HepG2 (cell line): Measurements from ENCODE around the gene CAPN2. TPM values are rescaled to one million over a fixed set of nuclear protein-coding genes. Genes with fewer than 3 reads are reported as not detected.

Source experiments
- ATAC-seq: fragments of 200-7000 bp; cut with Tn5 transposase; 3 replicates; pipeline ENCODE4 v1.9.1; 2020; ENCODE audit warnings: mild to moderate bottlenecking, moderate library complexity
- BruUV-seq: library from RNA; stranded (reverse); fragments of 400-500 nt; replicated peaks from 2 replicates; lab custom pipeline; 2021; lab: Mats Ljungman, UMichigan
- CTCF ChIA-PET: fragments of 300-600 bp; formaldehyde crosslinking; extraction: SDS; loops from one replicate; lab custom pipeline; 2021; ENCODE audit warnings: low total read pairs, inconsistent platforms, low intra/inter-chr PET ratio; lab: Yijun Ruan, JAX
- POLR2A ChIA-PET: fragments of 350-600 bp; sonication (Branson Sonifier 250); formaldehyde crosslinking; loops from one replicate; lab custom pipeline; 2020; ENCODE audit warnings: antibody characterized with exemption, inconsistent platforms; lab: Yijun Ruan, JAX
- DNase-seq: peaks from one replicate; pipeline ENCODE4 v3.0.0-alpha.2; 2015; ENCODE audit warnings: low spot score
- FAIRE-seq: peaks from 3 replicates; lab custom pipeline; 2011; peaks lifted over from hg19 to GRCh38; lab: Jason Lieb, UNC
- H2AFZ ChIP-seq: one replicate; pipeline ENCODE4 v1.6.1; 2011; ENCODE audit warnings: low read length, inconsistent platforms
- H3K27ac ChIP-seq: fragments of 300-600 bp; 3 replicates; pipeline ENCODE4 v1.8.0; 2011; ENCODE audit warnings: mixed run types, mild to moderate bottlenecking, mixed read lengths, low read length, inconsistent platforms; ENCODE audit not compliant: insufficient read depth; ENCODE audit errors: extremely low read length
- H3K27me3 ChIP-seq, 2 experiments: fragments of 200-600 bp in 1 of 2; 2 replicates in 1 of 2; 3 replicates in 1 of 2; pipeline versions ENCODE4 v1.6.0 to v1.8.0; 2011; ENCODE audit warnings: low read length in 2 of 2, mild to moderate bottlenecking in 2 of 2, moderate library complexity in 2 of 2, inconsistent platforms in 1 of 2; ENCODE audit not compliant: insufficient read depth in 2 of 2, control insufficient read depth in 1 of 2
- H3K36me3 ChIP-seq, 2 experiments: fragments of 200-600 bp in 1 of 2; replicated peaks in 1 of 2; 2 replicates in 1 of 2; 3 replicates in 1 of 2; pipeline versions ENCODE4 v1.5.1 to v1.8.0; 2011; ENCODE audit warnings: low read length in 2 of 2, inconsistent platforms in 1 of 2; ENCODE audit not compliant: insufficient read depth in 2 of 2, control insufficient read depth in 1 of 2
- H3K4me1 ChIP-seq: 2 replicates; pipeline ENCODE4 v1.5.1; 2012; ENCODE audit warnings: low read length, inconsistent platforms; ENCODE audit not compliant: insufficient read depth
- H3K4me2 ChIP-seq: 2 replicates; pipeline ENCODE4 v1.6.0; 2011; ENCODE audit warnings: low read depth, low read length, inconsistent platforms
- H3K4me3 ChIP-seq, 3 experiments: fragments of 200-600 bp in 1 of 3; sonication (generic), shearing (Covaris generic) in 1 of 3; replicated peaks in 1 of 3; 2 replicates each; pipeline ENCODE4 v1.5.1; 2011 to 2016; ENCODE audit warnings: low read length in 3 of 3, inconsistent platforms in 2 of 3, low read depth in 2 of 3, mild to moderate bottlenecking in 2 of 3, control low read depth in 1 of 3, mixed read lengths in 1 of 3; ENCODE audit not compliant: insufficient read depth in 1 of 3
- H3K79me2 ChIP-seq: one replicate; pipeline ENCODE4 v1.6.1; 2011; ENCODE audit warnings: low read length, inconsistent platforms; ENCODE audit not compliant: insufficient read depth
- H3K9ac ChIP-seq: 2 replicates; pipeline ENCODE4 v1.6.0; 2011; ENCODE audit warnings: mild to moderate bottlenecking, low read depth, low read length, inconsistent platforms; ENCODE audit not compliant: insufficient read depth
- H3K9me3 ChIP-seq: 2 replicates; pipeline ENCODE4 v1.5.1; 2012; ENCODE audit warnings: mild to moderate bottlenecking, low read length
- H4K20me1 ChIP-seq: 2 replicates; pipeline ENCODE4 v1.6.0; 2011; ENCODE audit warnings: inconsistent platforms, mild to moderate bottlenecking, low read length, moderate library complexity; ENCODE audit not compliant: insufficient read depth
- BCL6 ChIP-seq: IDR thresholded peaks from 2 replicates; pipeline ENCODE4 v1.6.1; 2016; ENCODE audit warnings: missing genetic modification reagents, missing compliant biosample characterization
- HDAC2 ChIP-seq: sonication (generic); formaldehyde crosslinking; IDR thresholded peaks from 2 replicates; pipeline ENCODE4 v1.4.0; 2020; ENCODE audit warnings: missing genetic modification reagents
- HHEX ChIP-seq: IDR thresholded peaks from 2 replicates; pipeline ENCODE4 v1.6.1; 2016; ENCODE audit warnings: control low read depth
- HOXA3 ChIP-seq: sonication (generic); formaldehyde crosslinking; IDR thresholded peaks from 2 replicates; pipeline ENCODE4 v1.5.0; 2020; ENCODE audit warnings: missing genetic modification reagents
- KDM2A ChIP-seq: sonication (generic); formaldehyde crosslinking; IDR thresholded peaks from 2 replicates; pipeline ENCODE4 v1.4.0; 2020; ENCODE audit warnings: low read depth, missing genetic modification reagents, borderline replicate concordance
- PHF21A ChIP-seq: sonication (generic); formaldehyde crosslinking; IDR thresholded peaks from 2 replicates; pipeline ENCODE4 v1.5.0; 2020; ENCODE audit warnings: mild to moderate bottlenecking, missing genetic modification reagents
- REPIN1 ChIP-seq: sonication (generic); formaldehyde crosslinking; IDR thresholded peaks from 2 replicates; pipeline ENCODE4 v1.8.0; 2022; ENCODE audit warnings: missing genetic modification reagents, low read depth, mild to moderate bottlenecking, borderline replicate concordance
- TCF7 ChIP-seq: sonication (generic); IDR thresholded peaks from 2 replicates; pipeline ENCODE4 v1.6.1; 2016; ENCODE audit warnings: antibody characterized with exemption, low read depth
- TFAP4 ChIP-seq: sonication (generic); IDR thresholded peaks from 2 replicates; pipeline ENCODE4 v1.6.1; 2016; ENCODE audit warnings: low read depth, borderline replicate concordance
- TRIM22 ChIP-seq: fragments of 450-650 bp; IDR thresholded peaks from 2 replicates; pipeline ENCODE4 v1.6.1; 2017
- ZEB1 ChIP-seq: IDR thresholded peaks from 2 replicates; pipeline ENCODE4 v1.6.1; 2012; ENCODE audit warnings: mild to moderate bottlenecking, low read depth, inconsistent platforms; ENCODE audit not compliant: insufficient replicate concordance
- ZNF230 ChIP-seq: sonication (generic); formaldehyde crosslinking; IDR thresholded peaks from 2 replicates; pipeline ENCODE4 v1.4.0; 2020; ENCODE audit warnings: mild to moderate bottlenecking, missing genetic modification reagents
- ZNF274 ChIP-seq: sonication (generic); formaldehyde crosslinking; IDR thresholded peaks from 2 replicates; pipeline ENCODE4 v1.5.1; 2020; ENCODE audit warnings: mild to moderate bottlenecking, missing genetic modification reagents
- ZNF614 ChIP-seq: IDR thresholded peaks from 2 replicates; pipeline ENCODE4 v1.6.1; 2018; ENCODE audit warnings: missing biosample characterization, missing genetic modification reagents, inconsistent platforms, borderline replicate concordance
- ZNF672 ChIP-seq: sonication (generic); formaldehyde crosslinking; IDR thresholded peaks from 2 replicates; pipeline ENCODE4 v1.8.1; 2022; ENCODE audit warnings: missing genetic modification reagents
- ZNF687 ChIP-seq: sonication (generic); formaldehyde crosslinking; IDR thresholded peaks from 2 replicates; pipeline ENCODE4 v1.5.1; 2020; ENCODE audit warnings: mild to moderate bottlenecking, missing genetic modification reagents, moderate library complexity
- ZSCAN5A ChIP-seq: sonication (generic); formaldehyde crosslinking; IDR thresholded peaks from 2 replicates; pipeline ENCODE4 v1.8.0; 2022; ENCODE audit warnings: mild to moderate bottlenecking, missing genetic modification reagents, borderline replicate concordance
- WGBS: methylation state at CpG from one replicate; pipeline ENCODE4 v1.1.6; 2017; ENCODE audit warnings: low lambda C conversion rate; 5-methylcytosine and 5-hydroxymethylcytosine counted together
- in situ Hi-C: cut with HindIII; loops from 2 replicates; pipeline ENCODE4 v1.10.0; 2017; ENCODE audit warnings: low pct_unique_long_range_greater_than_20kb; ENCODE audit not compliant: extremely low pct_ligation_motif_present
- intact Hi-C: fragments of 100-400 bp; cut with micrococcal nuclease; formaldehyde crosslinking; loops from one replicate; pipeline ENCODE4 v1.10.0; 2022; ENCODE audit not compliant: unreplicated experiment
- polyA plus RNA-seq, 8 experiments: library from polyadenylated mRNA; depleted of rRNA in 3 of 8; stranded (reverse) in 7 of 8; unstranded in 1 of 8; fragments of >200 nt; fragmentation: Illumina TruSeq in 4 of 8; extraction: Trizol in 4 of 8; gene quantifications; 2 replicates each; pipeline versions ENCODE4 v1.2.1 to v1.2.3, GENCODE V29; 2011 to 2016; ENCODE audit warnings: low read depth in 4 of 8, missing spikeins in 1 of 8, mixed read lengths in 1 of 8; ENCODE audit not compliant: insufficient read depth in 1 of 8
- total RNA-seq, 5 experiments: library from RNA; depleted of rRNA; stranded (reverse); fragments of >200 nt; fragmentation: Illumina TruSeq; extraction: Trizol; gene quantifications; 2 replicates each; pipeline ENCODE4 v1.2.3, GENCODE V29; 2016; ENCODE audit warnings: low read depth in 1 of 5

CAPN2 gene
- total and polyA plus RNA-seq, 2 of the 13 experiments (the other 11 are each of a cell fraction or from before 2014, with no cell fraction given): 6.2 to 7.4 TPM

- Histone ChIP-seq H3K9me3 (no peaks in the 10 kb centered on the region), H2AFZ (no peak overlapping the region), H3K27ac (peak overlapping the region; percentile 40), H3K79me2 (no peaks in the 10 kb centered on the region), H3K36me3 (no peaks in the 10 kb centered on the region), H3K9ac (peak overlapping the region; percentile 55), H3K27me3 (no peaks in the 10 kb centered on the region), H3K4me3 (peak overlapping the region in 2 of 3 experiments; percentile 20 to 53; a peak in 3 of 6 replicates), H4K20me1 (no peaks in the 10 kb centered on the region), H3K4me2 (peak overlapping the region; percentile 82), H3K4me1 (peaks cover 28% of the 10 kb centered on the region)
- in situ Hi-C loops (no loop called here), intact Hi-C loops (no loop called here)
- ATAC-seq: peak; percentile 59
- FAIRE-seq: no peak
- CTCF ChIA-PET: no interaction called here
- POLR2A ChIA-PET: interaction anchor here (1.0 to 2.2 kb wide), 5 partner anchors 9 to 227 kb away, joined by 3 to 15 read pairs (median 5); partner anchors contain the start of gene TP53BP2
- TSS peak; percentile 79 for BruUV-seq
- DNase-seq: peak; percentile 64
- WGBS: 22% methylated on average over 4 of the region's 7 CpGs
- TF ChIP-seq HDAC2 (CRISPR knock-in tag): no peak
- TF ChIP-seq ZSCAN5A: no peak
- TF ChIP-seq HHEX: peak; percentile 64
- no peak for TF ChIP-seq ZNF672 (CRISPR knock-in tag)
- peak; percentile 27; the same call in 1 of the 2 replicates for TF ChIP-seq PHF21A (CRISPR knock-in tag)
- TF ChIP-seq ZEB1: peak; percentile 39
- TF ChIP-seq TFAP4: peak; percentile 33; the same call in 1 of the 2 replicates
- no peak for TF ChIP-seq ZNF274 (CRISPR knock-in tag)
- TF ChIP-seq ZNF614 (CRISPR knock-in tag): 0 out of 2 replicates have a peak, but pooled peaks have one; percentile 17
- 0 out of 2 replicates have a peak, but pooled peaks have one; percentile 2 for TF ChIP-seq REPIN1 (CRISPR knock-in tag)
- TF ChIP-seq BCL6 (CRISPR knock-in tag): 0 out of 2 replicates have a peak, but pooled peaks have one; percentile 20
- peak; percentile 10; the same call in 1 of the 2 replicates for TF ChIP-seq ZNF687 (CRISPR knock-in tag)
- no peak for TF ChIP-seq HOXA3 (CRISPR knock-in tag)
- TF ChIP-seq ZNF230 (CRISPR knock-in tag): 0 out of 2 replicates have a peak, but pooled peaks have one; percentile 7
- no peak for TF ChIP-seq TRIM22
- TF ChIP-seq KDM2A: 0 out of 2 replicates have a peak, but pooled peaks have one; percentile 2
- TF ChIP-seq TCF7: 0 out of 2 replicates have a peak, but pooled peaks have one; percentile 39
Measured at GRCh38 chr1:223765719-223766340, 53.5 kb downstream of the CAPN2 start.
